Loucy (cell line): ENCODE data around the gene TACC3.

Experiments used
- H2AFZ ChIP-seq: fragments of 200-600 bp; sonication (generic); 2 replicates; pipeline ENCODE4 v1.6.0; 2016; ENCODE audit warnings: antibody characterized with exemption, mild to moderate bottlenecking, low read length, moderate library complexity
- H3F3A ChIP-seq: fragments of 200-600 bp; 2 replicates; pipeline ENCODE4 v1.6.0; 2016; ENCODE audit warnings: antibody characterized with exemption, low read depth, mild to moderate bottlenecking
- H3K27me3 ChIP-seq: fragments of 200-600 bp; sonication (generic); 2 replicates; pipeline ENCODE4 v1.6.1; 2014; ENCODE audit warnings: low read length, mild to moderate bottlenecking; ENCODE audit not compliant: insufficient read depth, poor library complexity, severe bottlenecking
- H3K36me3 ChIP-seq: fragments of 200-600 bp; sonication (generic); 2 replicates; pipeline ENCODE4 v1.6.1; 2016; ENCODE audit warnings: low read length; ENCODE audit not compliant: insufficient read depth
- H3K4me1 ChIP-seq: fragments of 200-600 bp; sonication (generic); 2 replicates; pipeline ENCODE4 v1.5.1; 2014; ENCODE audit warnings: low read length, mild to moderate bottlenecking; ENCODE audit not compliant: insufficient read depth, poor library complexity, severe bottlenecking
- H3K4me2 ChIP-seq: fragments of 200-600 bp; sonication (generic); 2 replicates; pipeline ENCODE4 v1.6.0; 2014; ENCODE audit warnings: antibody characterized with exemption, low read length, low read depth, mild to moderate bottlenecking; ENCODE audit not compliant: poor library complexity, severe bottlenecking
- H3K4me3 ChIP-seq: fragments of 200-600 bp; sonication (generic); 2 replicates; pipeline ENCODE4 v1.5.1; 2014; ENCODE audit warnings: low read length, mild to moderate bottlenecking, mixed read lengths; ENCODE audit not compliant: poor library complexity, severe bottlenecking
- H3K79me2 ChIP-seq: fragments of 200-600 bp; sonication (generic); 2 replicates; pipeline ENCODE4 v1.6.1; 2014; ENCODE audit warnings: low read length; ENCODE audit not compliant: insufficient read depth
- H3K9ac ChIP-seq: fragments of 200-600 bp; sonication (generic); 2 replicates; pipeline ENCODE4 v1.6.0; 2014; ENCODE audit warnings: mild to moderate bottlenecking, low read depth, low read length, moderate library complexity; ENCODE audit not compliant: poor library complexity, severe bottlenecking
- H3K9me2 ChIP-seq: fragments of 200-600 bp; sonication (generic); replicated peaks from 2 replicates; pipeline ENCODE4 v1.6.1; 2016; ENCODE audit warnings: low read depth, low read length, mixed read lengths
- H3K9me3 ChIP-seq: fragments of 200-600 bp; sonication (generic); 2 replicates; pipeline ENCODE4 v1.6.1; 2014; ENCODE audit warnings: mild to moderate bottlenecking, antibody characterized with exemption, low read length, low read depth; ENCODE audit not compliant: insufficient read depth
- H4K20me1 ChIP-seq: fragments of 200-600 bp; sonication (generic); 2 replicates; pipeline ENCODE4 v1.6.0; 2014; ENCODE audit warnings: antibody characterized with exemption, low read length, mild to moderate bottlenecking; ENCODE audit not compliant: insufficient read depth, poor library complexity, severe bottlenecking
- CTCF ChIP-seq: fragments of 200-600 bp; sonication (generic); conservative IDR thresholded peaks from 2 replicates; pipeline ENCODE4 v1.5.1; 2014; ENCODE audit warnings: mild to moderate bottlenecking, antibody characterized with exemption, low read length
- EZH2phosphoT487 ChIP-seq: fragments of 200-600 bp; IDR thresholded peaks from 2 replicates; pipeline ENCODE4 v1.6.1; 2018; ENCODE audit warnings: antibody characterized with exemption, mild to moderate bottlenecking, moderate library complexity, borderline replicate concordance

Gene TACC3

GRCh38 chr4:1675136-1675801 is 46.1 kb upstream of the TACC3 start:
- no peak overlapping the region for H3K9ac ChIP-seq
- H4K20me1 ChIP-seq, result no peaks in the 10 kb centered on the region
- H3K4me2 ChIP-seq, result no peak overlapping the region
- no peaks in the 10 kb centered on the region for H3K4me1 ChIP-seq
- no peaks in the 10 kb centered on the region for H3K36me3 ChIP-seq
- no peak for TF ChIP-seq CTCF
- TF ChIP-seq EZH2phosphoT487, result no peak
- no peaks in the 10 kb centered on the region for H3K9me3 ChIP-seq
- H3K27me3 ChIP-seq, result no peaks in the 10 kb centered on the region
- H3K9me2 ChIP-seq, result no peaks in the 10 kb centered on the region
- no peak overlapping the region for H3K4me3 ChIP-seq
- H3K79me2 ChIP-seq, result no peaks in the 10 kb centered on the region
- no peaks in the 10 kb centered on the region for H3F3A ChIP-seq
- no peak overlapping the region for H2AFZ ChIP-seq

GRCh38 chr4:1675802-1676137 is 45.6 kb upstream of the TACC3 start:
- Histone ChIP-seq H3K36me3 (no peaks in the 10 kb centered on the region), H3K4me2 (no peak overlapping the region), H3K79me2 (no peaks in the 10 kb centered on the region), H3K9ac (no peak overlapping the region), H3K9me3 (no peaks in the 10 kb centered on the region), H3K4me1 (no peaks in the 10 kb centered on the region), H3K4me3 (no peak overlapping the region), H3K27me3 (no peaks in the 10 kb centered on the region), H4K20me1 (no peaks in the 10 kb centered on the region), H3K9me2 (no peaks in the 10 kb centered on the region), H2AFZ (no peak overlapping the region), H3F3A (no peaks in the 10 kb centered on the region)
- no peak for TF ChIP-seq EZH2phosphoT487
- no peak for TF ChIP-seq CTCF

- no peak overlapping the region for H3K4me2 ChIP-seq
- no peaks in the 10 kb centered on the region for H3K4me1 ChIP-seq
- H2AFZ ChIP-seq, result no peak overlapping the region
- H3K4me3 ChIP-seq, result no peak overlapping the region
- H3K9me2 ChIP-seq, result no peaks in the 10 kb centered on the region
- H3K27me3 ChIP-seq, result no peaks in the 10 kb centered on the region
- H3K36me3 ChIP-seq, result no peaks in the 10 kb centered on the region
- H3K79me2 ChIP-seq, result no peaks in the 10 kb centered on the region
- no peaks in the 10 kb centered on the region for H3K9me3 ChIP-seq
- no peaks in the 10 kb centered on the region for H3F3A ChIP-seq
- H4K20me1 ChIP-seq, result no peaks in the 10 kb centered on the region
- TF ChIP-seq EZH2phosphoT487 (no peak), CTCF (no peak)
- H3K9ac ChIP-seq, result no peak overlapping the region
Observed at GRCh38 chr4:1676605-1677525, 44.5 kb upstream of the TACC3 start.
